Suprapubic skin (tissue), 3 donors: ENCODE measurements around the gene SERTM2.

ENCODE experiments used
- POLR2AphosphoS5 ChIP-seq, 3 donors: sonication (generic); formaldehyde crosslinking; IDR thresholded peaks; one replicate each; pipeline ENCODE4 v1.6.1; 2017; ENCODE audit warnings: antibody characterized with exemption in 3 of 3
- TF ChIP-seq, protein P1 (sequence below), 2 donors: fragments of 200-600 bp in 1 of 2; fragments of 450-650 bp in 1 of 2; sonication (generic) in 1 of 2; IDR thresholded peaks; one replicate each; pipeline ENCODE4 v1.5.1; 2016 to 2019; ENCODE audit warnings: antibody characterized with exemption in 2 of 2, mild to moderate bottlenecking in 1 of 2, moderate library complexity in 1 of 2

DNA sequence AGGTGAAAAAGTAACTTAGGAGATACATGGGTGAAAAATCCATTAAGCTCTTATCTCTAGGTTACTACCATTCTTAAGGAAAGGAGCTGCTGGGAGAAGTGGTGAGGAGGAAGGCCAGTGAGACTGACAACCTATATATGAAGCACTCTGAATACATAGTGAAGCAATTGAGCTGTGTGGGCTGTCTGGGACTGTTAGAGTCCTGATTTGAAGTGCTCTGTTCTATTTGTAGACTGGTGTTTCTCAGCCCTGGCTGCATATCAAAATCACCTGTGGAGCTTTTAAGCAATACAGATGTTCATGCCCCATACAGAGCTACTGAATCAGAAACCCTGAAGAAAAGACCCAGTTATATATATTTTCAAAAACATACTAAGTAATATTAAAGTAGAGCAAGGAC lies 3.9 kb downstream of the SERTM2 start:
- TF ChIP-seq POLR2AphosphoS5 (IDR thresholded peaks at IDR 0.05) = no peak
- TF ChIP-seq, protein P1, sequence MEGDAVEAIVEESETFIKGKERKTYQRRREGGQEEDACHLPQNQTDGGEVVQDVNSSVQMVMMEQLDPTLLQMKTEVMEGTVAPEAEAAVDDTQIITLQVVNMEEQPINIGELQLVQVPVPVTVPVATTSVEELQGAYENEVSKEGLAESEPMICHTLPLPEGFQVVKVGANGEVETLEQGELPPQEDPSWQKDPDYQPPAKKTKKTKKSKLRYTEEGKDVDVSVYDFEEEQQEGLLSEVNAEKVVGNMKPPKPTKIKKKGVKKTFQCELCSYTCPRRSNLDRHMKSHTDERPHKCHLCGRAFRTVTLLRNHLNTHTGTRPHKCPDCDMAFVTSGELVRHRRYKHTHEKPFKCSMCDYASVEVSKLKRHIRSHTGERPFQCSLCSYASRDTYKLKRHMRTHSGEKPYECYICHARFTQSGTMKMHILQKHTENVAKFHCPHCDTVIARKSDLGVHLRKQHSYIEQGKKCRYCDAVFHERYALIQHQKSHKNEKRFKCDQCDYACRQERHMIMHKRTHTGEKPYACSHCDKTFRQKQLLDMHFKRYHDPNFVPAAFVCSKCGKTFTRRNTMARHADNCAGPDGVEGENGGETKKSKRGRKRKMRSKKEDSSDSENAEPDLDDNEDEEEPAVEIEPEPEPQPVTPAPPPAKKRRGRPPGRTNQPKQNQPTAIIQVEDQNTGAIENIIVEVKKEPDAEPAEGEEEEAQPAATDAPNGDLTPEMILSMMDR (IDR thresholded peaks at IDR 0.05) = no peak
